Erythroblast (primary cell): ENCODE measurements around the gene NUMBL.

Experiments used
- GATA1 ChIP-seq: IDR thresholded peaks from 2 replicates; pipeline ENCODE4 v1.6.1; 2011; ENCODE audit warnings: low read depth, mild to moderate bottlenecking, control low read depth, low read length, moderate library complexity
- POLR2A ChIP-seq: IDR thresholded peaks from 2 replicates; pipeline ENCODE4 v1.6.1; 2011; ENCODE audit warnings: mild to moderate bottlenecking, low read length

DNA sequence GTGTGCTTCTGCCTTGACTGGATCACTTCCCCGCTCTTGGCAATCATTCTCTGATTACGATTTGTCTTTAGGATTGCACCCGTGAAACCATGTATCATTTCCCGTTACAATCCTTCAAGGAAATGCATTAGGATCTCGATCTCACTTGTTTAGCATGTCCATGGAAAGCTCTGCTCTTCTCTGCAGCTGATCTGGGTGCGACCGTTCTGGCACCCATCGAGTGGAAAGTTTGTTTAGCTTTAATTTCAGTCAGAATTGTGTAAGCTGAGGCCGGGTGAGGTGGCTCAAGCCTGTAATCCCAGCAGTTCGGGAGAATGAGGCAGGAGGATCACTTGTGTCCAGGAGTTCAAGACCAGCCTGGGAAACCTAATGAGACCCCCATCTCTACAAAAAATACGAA is 30.9 kb downstream of the NUMBL start:
- TF ChIP-seq POLR2A (no peak), GATA1 (no peak)
